ENCODE data around the gene DCD. TPM values are rescaled to one million over a fixed set of nuclear protein-coding genes. Genes with fewer than 3 reads are reported as not detected.
A peak's percentile ranks its signal among the peaks of the same experiment; 100 is the strongest.

The DCD gene
- total and polyA plus RNA-seq, 10 of the 15 experiments (the other 5 are each of a cell fraction or from before 2014, with no cell fraction given) = not detected

GRCh38 chr12:54689984-54690383 is 41.8 kb upstream of the DCD start:
- Histone ChIP-seq H3K4me3 (no peak overlapping the region), H3K79me2 (ENCODE audit: control insufficient read depth, insufficient read depth, low read length) (no peaks in the 10 kb centered on the region), H2AFZ (ENCODE audit: control insufficient read depth, low read depth, low read length) (no peak overlapping the region), H3K9ac (ENCODE audit: control insufficient read depth, insufficient read depth, low read length) (no peak overlapping the region), H3K27me3 (replicated peaks in 1 of 2; ENCODE audit: control insufficient read depth in 2 of 2, insufficient read depth in 2 of 2, low read length in 1 of 2) (peaks cover 0 to 10% of the 10 kb centered on the region in 2 experiments; a peak in 2 of 4 replicates), H4K20me1 (ENCODE audit: control insufficient read depth, insufficient read depth) (no peaks in the 10 kb centered on the region), H3K4me2 (ENCODE audit: control insufficient read depth, insufficient read depth) (no peak overlapping the region), H3K4me1 (ENCODE audit: control insufficient read depth, insufficient read depth, low read length) (no peaks in the 10 kb centered on the region), H3K36me3 (ENCODE audit: control insufficient read depth in 2 of 2, insufficient read depth in 2 of 2, low read length in 1 of 2) (no peaks in the 10 kb centered on the region), H3K9me3 (replicated peaks; ENCODE audit: control insufficient read depth, insufficient read depth, low read length) (no peaks in the 10 kb centered on the region), H3K27ac (ENCODE audit: control insufficient read depth, insufficient read depth) (no peak overlapping the region)
- BruUV-seq (replicated peaks) = no TSS peak
- peak; percentile 44; the same call in 2 of the 3 replicates for ATAC-seq
- in situ Hi-C loops (cut with MboI) = no loop called here
- no peak for FAIRE-seq
- ChIA-PET POLR2A (interaction anchor here (0.6 kb wide), 1 partner anchor 14 kb away, joined by 3 read pairs; no protein-coding TSS in a partner anchor), SMC1A (ENCODE audit: uncharacterized antibody, unreplicated experiment) (interaction anchor here (1.1 kb wide), 1 partner anchor 12 kb away, joined by 3 read pairs; no protein-coding TSS in a partner anchor), RAD21 (ENCODE audit: unreplicated experiment) (interaction anchor here (1.2 kb wide), 1 partner anchor 267 kb away, joined by 3 read pairs; no protein-coding TSS in a partner anchor), CTCF (interaction anchor here (0.5 to 4.7 kb wide), 3 partner anchors 12 to 359 kb away, joined by 3 to 42 read pairs (median 3); no protein-coding TSS in a partner anchor)
- intact Hi-C loops (cut with micrococcal nuclease; ENCODE audit: unreplicated experiment) = no loop called here
- WGBS (ENCODE audit: insufficient coverage, insufficient replicate concordance, low lambda C conversion rate, missing lambda C conversion rate) = 21% methylated on average over 2 of the region's 2 CpGs
- no peak for TF ChIP-seq POLR2A (IDR thresholded peaks at IDR 0.05; ENCODE audit: low read depth, low read length)
- no peak for TF ChIP-seq MYB (IDR thresholded peaks at IDR 0.05; ENCODE audit: borderline replicate concordance, low read depth, low read length)
- peak; percentile 9 to 24 (median 12); a peak in 3 of 6 replicates for TF ChIP-seq CTCF (IDR thresholded peaks at IDR 0.05 in 2 of 3, conservative IDR thresholded peaks at IDR 0.05 in 1 of 3; ENCODE audit: control insufficient read depth in 2 of 3, extremely low read depth in 1 of 3, insufficient read depth in 1 of 3, low read depth in 3 of 3, low read length in 3 of 3)
- TF ChIP-seq HSF1 (IDR thresholded peaks at IDR 0.05; ENCODE audit: low read depth, low read length) = no peak
- no peak for TF ChIP-seq TBL1XR1 (IDR thresholded peaks at IDR 0.05; ENCODE audit: low read depth, low read length)
- TF ChIP-seq RELB (IDR thresholded peaks at IDR 0.05; ENCODE audit: low read depth) = no peak
- DNase-seq (ENCODE audit: low read depth, low spot score) = no peak
